Vagina (tissue), 2 donors: ENCODE measurements around the gene DNAJC21. TPM values are rescaled to one million over a fixed set of nuclear protein-coding genes. Genes with fewer than 3 reads are reported as not detected.
"Not testable (repeated sequence)": the region's sequence is repeated elsewhere in the genome, so short reads cannot be mapped to it uniquely, and the experiment has no call there.

Source experiments
- DNase-seq, 2 donors: peaks; one replicate each; pipeline ENCODE4 v3.0.0-alpha.2; 2017; ENCODE audit errors: extremely low spot score in 2 of 2
- H3K27ac ChIP-seq: fragments of 200-600 bp; sonication (generic); one replicate; pipeline ENCODE4 v1.5.1; 2019
- H3K27me3 ChIP-seq: fragments of 200-600 bp; sonication (generic); one replicate; pipeline ENCODE4 v1.5.1; 2019
- H3K36me3 ChIP-seq, 2 donors: fragments of 200-600 bp; sonication (generic); one replicate each; pipeline ENCODE4 v1.5.1; 2017 to 2019
- H3K4me1 ChIP-seq: fragments of 200-600 bp; sonication (generic); one replicate; pipeline ENCODE4 v1.5.1; 2019
- H3K4me3 ChIP-seq, 2 donors: fragments of 200-600 bp; sonication (generic); 1 replicate in 1 of 2; 2 replicates in 1 of 2; pipeline ENCODE4 v1.5.1; 2016 to 2019
- H3K9me3 ChIP-seq: fragments of 200-600 bp; sonication (generic); one replicate; pipeline ENCODE4 v1.5.1; 2019
- POLR2A ChIP-seq, 2 donors: fragments of 450-650 bp; IDR thresholded peaks; one replicate each; pipeline ENCODE4 v1.6.1; 2017; ENCODE audit warnings: antibody characterized with exemption in 2 of 2, mild to moderate bottlenecking in 2 of 2, moderate library complexity in 2 of 2
- POLR2AphosphoS5 ChIP-seq, 2 donors: sonication (generic); formaldehyde crosslinking; IDR thresholded peaks; one replicate each; pipeline ENCODE4 v1.9.0; 2017; ENCODE audit warnings: antibody characterized with exemption in 2 of 2, mild to moderate bottlenecking in 2 of 2, low read depth in 1 of 2; ENCODE audit not compliant: insufficient read depth in 1 of 2
- intact Hi-C: fragments of 100-400 bp; cut with DNase I; formaldehyde crosslinking; loops from one replicate; pipeline ENCODE4 v1.15.1; 2023
- total RNA-seq: library from RNA; depleted of rRNA; stranded (reverse); fragments of >200 nt; gene quantifications from one replicate; pipeline ENCODE4 v1.2.3, GENCODE V29; 2016
- TF ChIP-seq, protein P1 (sequence below), 3 experiments: fragments of 450-650 bp in 2 of 3; fragments of 200-600 bp in 1 of 3; sonication (generic) in 1 of 3; IDR thresholded peaks; one replicate each; pipeline ENCODE4 v1.5.1; 2017 to 2019; ENCODE audit warnings: antibody characterized with exemption in 3 of 3, mild to moderate bottlenecking in 2 of 3, moderate library complexity in 2 of 3

DNAJC21 gene
- total RNA-seq, 1 donor from 2014 or later, result 38.5 TPM

DNA sequence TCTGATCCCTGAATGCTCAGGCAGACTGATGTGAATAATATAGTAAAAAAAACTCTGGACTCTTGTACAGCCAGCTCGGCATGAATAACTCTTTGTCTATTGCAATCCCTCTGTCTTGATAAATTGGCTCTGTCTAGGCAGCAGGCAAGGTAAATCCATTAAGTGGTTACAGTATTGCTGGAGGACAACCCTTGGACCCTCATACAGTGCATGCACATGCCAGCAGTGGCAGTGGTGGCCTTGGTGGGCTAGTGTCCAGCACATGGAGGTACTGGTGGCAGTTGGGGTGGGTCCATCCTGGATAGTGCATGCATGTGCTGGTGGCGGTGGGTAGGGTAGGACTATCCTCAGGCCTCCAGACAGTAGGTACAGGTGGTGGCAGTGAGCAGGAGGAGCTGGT is 38.9 kb downstream of the DNAJC21 start:
- TF ChIP-seq, protein P1, sequence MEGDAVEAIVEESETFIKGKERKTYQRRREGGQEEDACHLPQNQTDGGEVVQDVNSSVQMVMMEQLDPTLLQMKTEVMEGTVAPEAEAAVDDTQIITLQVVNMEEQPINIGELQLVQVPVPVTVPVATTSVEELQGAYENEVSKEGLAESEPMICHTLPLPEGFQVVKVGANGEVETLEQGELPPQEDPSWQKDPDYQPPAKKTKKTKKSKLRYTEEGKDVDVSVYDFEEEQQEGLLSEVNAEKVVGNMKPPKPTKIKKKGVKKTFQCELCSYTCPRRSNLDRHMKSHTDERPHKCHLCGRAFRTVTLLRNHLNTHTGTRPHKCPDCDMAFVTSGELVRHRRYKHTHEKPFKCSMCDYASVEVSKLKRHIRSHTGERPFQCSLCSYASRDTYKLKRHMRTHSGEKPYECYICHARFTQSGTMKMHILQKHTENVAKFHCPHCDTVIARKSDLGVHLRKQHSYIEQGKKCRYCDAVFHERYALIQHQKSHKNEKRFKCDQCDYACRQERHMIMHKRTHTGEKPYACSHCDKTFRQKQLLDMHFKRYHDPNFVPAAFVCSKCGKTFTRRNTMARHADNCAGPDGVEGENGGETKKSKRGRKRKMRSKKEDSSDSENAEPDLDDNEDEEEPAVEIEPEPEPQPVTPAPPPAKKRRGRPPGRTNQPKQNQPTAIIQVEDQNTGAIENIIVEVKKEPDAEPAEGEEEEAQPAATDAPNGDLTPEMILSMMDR (IDR thresholded peaks at IDR 0.05), result no peak
- TF ChIP-seq POLR2A (IDR thresholded peaks at IDR 0.05) (no peak), POLR2AphosphoS5 (IDR thresholded peaks at IDR 0.05; ENCODE audit: insufficient read depth in 1 of 2, low read depth in 1 of 2) (no peak)
- H3K4me3 ChIP-seq, result no peak overlapping the region
- no peaks in the 10 kb centered on the region for H3K27me3 ChIP-seq
- intact Hi-C loops, result no loop called here
- H3K4me1 ChIP-seq, result no peaks in the 10 kb centered on the region
- no peaks in the 10 kb centered on the region for H3K36me3 ChIP-seq
- H3K27ac ChIP-seq, result no peak overlapping the region
- H3K9me3 ChIP-seq, result no peaks in the 10 kb centered on the region
- DNase-seq, result no peak

DNA sequence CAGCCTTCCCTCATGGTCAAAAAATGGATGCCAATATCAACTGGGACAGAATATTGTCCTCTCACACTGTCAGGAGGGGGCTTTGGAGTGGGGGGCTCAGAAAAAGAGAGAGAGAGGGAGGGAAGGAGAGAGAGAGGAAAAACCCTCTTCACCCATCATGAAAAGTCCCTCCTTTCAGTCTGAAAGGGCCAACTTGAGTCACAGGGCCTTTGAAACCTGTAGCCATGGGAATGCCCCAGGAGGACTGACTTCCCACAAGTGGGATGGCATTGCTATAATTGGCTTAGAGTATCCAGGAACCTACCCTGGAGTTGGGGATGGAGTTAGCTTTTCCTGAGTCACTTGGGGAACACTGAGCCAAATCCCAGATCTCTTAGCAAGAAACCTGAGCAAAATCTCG is 41.2 kb downstream of the DNAJC21 start:
- no peaks in the 10 kb centered on the region for H3K27me3 ChIP-seq
- no peaks in the 10 kb centered on the region for H3K9me3 ChIP-seq
- intact Hi-C loops, result no loop called here
- no peak overlapping the region for H3K4me3 ChIP-seq
- no peak for DNase-seq
- H3K27ac ChIP-seq, result no peak overlapping the region
- H3K4me1 ChIP-seq, result no peaks in the 10 kb centered on the region
- TF ChIP-seq POLR2A (IDR thresholded peaks at IDR 0.05), result no peak
- TF ChIP-seq POLR2AphosphoS5 (IDR thresholded peaks at IDR 0.05; ENCODE audit: insufficient read depth in 1 of 2, low read depth in 1 of 2), result no peak
- TF ChIP-seq, protein P1 (IDR thresholded peaks at IDR 0.05), result no peak
- H3K36me3 ChIP-seq, result no peaks in the 10 kb centered on the region

DNA sequence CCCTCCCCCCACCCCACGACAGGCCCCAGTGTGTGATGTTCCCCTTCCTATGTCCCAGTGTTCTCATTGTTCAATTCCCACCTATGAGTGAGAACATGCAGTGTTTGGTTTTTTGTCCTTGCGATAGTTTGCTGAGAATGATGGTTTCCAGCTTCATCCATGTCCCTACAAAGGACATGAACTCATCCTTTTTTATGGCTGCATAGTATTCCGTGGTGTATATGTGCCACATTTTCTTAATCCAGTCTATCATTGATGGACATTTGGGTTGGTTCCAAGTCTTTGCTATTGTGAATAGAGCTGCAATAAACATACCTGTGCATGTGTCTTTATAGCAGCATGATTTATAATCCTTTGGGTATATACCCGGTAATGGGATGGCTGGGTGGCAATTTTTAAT is 42.3 kb downstream of the DNAJC21 start:
- H3K27ac ChIP-seq, H3K27me3 ChIP-seq, DNase-seq, H3K36me3 ChIP-seq, intact Hi-C loops, H3K9me3 ChIP-seq, H3K4me1 ChIP-seq, H3K4me3 ChIP-seq: not testable (repeated sequence)

DNA sequence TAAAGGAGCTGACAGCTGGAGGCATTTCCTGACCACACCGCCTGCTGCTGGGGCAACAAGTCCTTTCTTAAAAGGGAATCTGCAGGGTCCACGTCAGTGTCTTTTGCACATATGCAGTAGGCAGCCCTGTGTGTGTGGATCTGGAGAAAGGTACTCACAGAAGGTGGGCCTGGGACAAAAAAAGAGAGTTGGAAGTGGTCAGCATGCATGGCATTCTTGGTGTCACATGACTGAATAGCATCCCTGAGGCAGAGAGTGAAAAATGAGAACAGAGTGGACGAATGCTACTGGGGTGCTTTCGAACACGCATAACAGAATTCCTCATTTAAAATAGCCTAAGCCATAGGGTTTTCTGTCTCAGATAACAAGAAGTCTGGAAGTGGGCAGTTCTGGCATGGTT is 47.0 kb downstream of the DNAJC21 start:
- no peak for TF ChIP-seq POLR2AphosphoS5 (IDR thresholded peaks at IDR 0.05; ENCODE audit: insufficient read depth in 1 of 2, low read depth in 1 of 2)
- no peak for TF ChIP-seq POLR2A (IDR thresholded peaks at IDR 0.05)
- TF ChIP-seq, protein P1 (IDR thresholded peaks at IDR 0.05), result no peak
- Histone ChIP-seq H3K27me3 (no peaks in the 10 kb centered on the region), H3K4me1 (no peaks in the 10 kb centered on the region), H3K36me3 (no peaks in the 10 kb centered on the region), H3K4me3 (no peak overlapping the region), H3K9me3 (no peaks in the 10 kb centered on the region), H3K27ac (no peak overlapping the region)
- intact Hi-C loops, result no loop called here
- no peak for DNase-seq

DNA sequence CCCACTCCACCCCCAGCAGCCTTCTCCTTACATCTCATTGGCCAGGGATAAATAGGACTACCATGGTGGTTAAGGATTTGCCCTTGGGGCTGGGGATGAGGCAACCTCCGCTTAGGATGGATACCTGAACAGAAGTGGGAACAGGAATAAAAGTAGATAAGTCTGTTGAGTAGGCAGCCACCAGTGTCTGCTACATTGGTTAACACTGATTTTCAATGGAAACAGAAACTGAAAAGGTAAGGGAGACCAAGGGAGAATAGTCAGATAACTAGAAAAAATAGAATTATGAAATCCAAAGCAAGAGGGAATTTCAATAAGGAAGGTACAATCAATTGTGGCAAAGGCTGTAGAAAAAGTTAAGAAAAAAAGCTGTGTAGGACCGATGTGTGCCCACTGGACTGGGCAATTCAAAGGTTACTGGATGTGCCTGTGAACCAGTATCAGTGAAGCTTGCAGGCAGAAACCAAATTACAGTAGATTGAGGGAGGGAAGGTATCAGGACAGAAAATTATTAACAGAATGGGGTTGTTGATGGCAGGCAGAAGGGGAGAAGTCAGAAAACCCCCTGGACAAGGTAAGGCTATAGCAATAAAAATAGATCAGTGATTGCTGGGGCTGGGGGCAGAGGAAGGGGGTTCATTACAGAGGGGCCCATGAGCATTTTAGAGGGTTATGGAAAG is 48.7 kb downstream of the DNAJC21 start:
- no peak for DNase-seq
- H3K9me3 ChIP-seq, result no peaks in the 10 kb centered on the region
- no peak overlapping the region for H3K4me3 ChIP-seq
- no peaks in the 10 kb centered on the region for H3K27me3 ChIP-seq
- H3K4me1 ChIP-seq, result no peaks in the 10 kb centered on the region
- H3K36me3 ChIP-seq, result no peaks in the 10 kb centered on the region
- no peak overlapping the region for H3K27ac ChIP-seq
- intact Hi-C loops, result no loop called here
- TF ChIP-seq POLR2AphosphoS5 (IDR thresholded peaks at IDR 0.05; ENCODE audit: insufficient read depth in 1 of 2, low read depth in 1 of 2) (no peak), POLR2A (IDR thresholded peaks at IDR 0.05) (no peak)
- TF ChIP-seq, protein P1 (IDR thresholded peaks at IDR 0.05), result no peak
